Suprapubic skin (tissue), 3 donors: ENCODE measurements around the gene TM9SF4.

Experiments
- EP300 ChIP-seq: sonication (generic); formaldehyde crosslinking; IDR thresholded peaks from one replicate; pipeline ENCODE4 v1.6.1; 2017; ENCODE audit warnings: antibody characterized with exemption
- TF ChIP-seq, protein P1 (sequence below), 2 donors: fragments of 200-600 bp in 1 of 2; fragments of 450-650 bp in 1 of 2; sonication (generic) in 1 of 2; IDR thresholded peaks; one replicate each; pipeline ENCODE4 v1.5.1; 2016 to 2019; ENCODE audit warnings: antibody characterized with exemption in 2 of 2, mild to moderate bottlenecking in 1 of 2, moderate library complexity in 1 of 2

DNA sequence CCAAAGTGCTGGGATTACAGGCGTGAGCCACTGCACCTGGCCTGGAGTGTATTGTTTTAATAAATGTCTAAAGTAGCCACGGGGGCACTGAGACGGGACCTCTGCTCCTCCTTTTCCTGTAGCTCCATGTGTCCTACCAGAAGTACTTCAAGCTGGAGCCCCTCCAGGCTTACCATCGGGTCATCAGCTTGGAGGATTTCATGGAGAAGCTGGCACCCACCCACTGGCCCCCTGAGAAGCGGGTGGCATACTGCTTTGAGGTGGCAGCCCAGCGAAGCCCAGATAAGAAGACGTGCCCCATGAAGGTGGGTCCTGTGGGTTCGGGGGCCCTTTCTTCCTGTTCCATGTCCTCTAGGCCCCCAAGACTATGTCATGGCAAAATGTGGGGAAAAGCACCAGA, 105.6 kb downstream of the TM9SF4 start:
- no peak for TF ChIP-seq EP300
- TF ChIP-seq, protein P1, sequence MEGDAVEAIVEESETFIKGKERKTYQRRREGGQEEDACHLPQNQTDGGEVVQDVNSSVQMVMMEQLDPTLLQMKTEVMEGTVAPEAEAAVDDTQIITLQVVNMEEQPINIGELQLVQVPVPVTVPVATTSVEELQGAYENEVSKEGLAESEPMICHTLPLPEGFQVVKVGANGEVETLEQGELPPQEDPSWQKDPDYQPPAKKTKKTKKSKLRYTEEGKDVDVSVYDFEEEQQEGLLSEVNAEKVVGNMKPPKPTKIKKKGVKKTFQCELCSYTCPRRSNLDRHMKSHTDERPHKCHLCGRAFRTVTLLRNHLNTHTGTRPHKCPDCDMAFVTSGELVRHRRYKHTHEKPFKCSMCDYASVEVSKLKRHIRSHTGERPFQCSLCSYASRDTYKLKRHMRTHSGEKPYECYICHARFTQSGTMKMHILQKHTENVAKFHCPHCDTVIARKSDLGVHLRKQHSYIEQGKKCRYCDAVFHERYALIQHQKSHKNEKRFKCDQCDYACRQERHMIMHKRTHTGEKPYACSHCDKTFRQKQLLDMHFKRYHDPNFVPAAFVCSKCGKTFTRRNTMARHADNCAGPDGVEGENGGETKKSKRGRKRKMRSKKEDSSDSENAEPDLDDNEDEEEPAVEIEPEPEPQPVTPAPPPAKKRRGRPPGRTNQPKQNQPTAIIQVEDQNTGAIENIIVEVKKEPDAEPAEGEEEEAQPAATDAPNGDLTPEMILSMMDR (IDR thresholded peaks at IDR 0.05) = no peak
